ENCODE data around the gene GEMIN2.
"Not testable (repeated sequence)": the region's sequence is repeated elsewhere in the genome, so short reads cannot be mapped to it uniquely, and the experiment has no call there.

GEMIN2 gene, protein sequence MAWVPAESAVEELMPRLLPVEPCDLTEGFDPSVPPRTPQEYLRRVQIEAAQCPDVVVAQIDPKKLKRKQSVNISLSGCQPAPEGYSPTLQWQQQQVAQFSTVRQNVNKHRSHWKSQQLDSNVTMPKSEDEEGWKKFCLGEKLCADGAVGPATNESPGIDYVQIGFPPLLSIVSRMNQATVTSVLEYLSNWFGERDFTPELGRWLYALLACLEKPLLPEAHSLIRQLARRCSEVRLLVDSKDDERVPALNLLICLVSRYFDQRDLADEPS

DNA sequence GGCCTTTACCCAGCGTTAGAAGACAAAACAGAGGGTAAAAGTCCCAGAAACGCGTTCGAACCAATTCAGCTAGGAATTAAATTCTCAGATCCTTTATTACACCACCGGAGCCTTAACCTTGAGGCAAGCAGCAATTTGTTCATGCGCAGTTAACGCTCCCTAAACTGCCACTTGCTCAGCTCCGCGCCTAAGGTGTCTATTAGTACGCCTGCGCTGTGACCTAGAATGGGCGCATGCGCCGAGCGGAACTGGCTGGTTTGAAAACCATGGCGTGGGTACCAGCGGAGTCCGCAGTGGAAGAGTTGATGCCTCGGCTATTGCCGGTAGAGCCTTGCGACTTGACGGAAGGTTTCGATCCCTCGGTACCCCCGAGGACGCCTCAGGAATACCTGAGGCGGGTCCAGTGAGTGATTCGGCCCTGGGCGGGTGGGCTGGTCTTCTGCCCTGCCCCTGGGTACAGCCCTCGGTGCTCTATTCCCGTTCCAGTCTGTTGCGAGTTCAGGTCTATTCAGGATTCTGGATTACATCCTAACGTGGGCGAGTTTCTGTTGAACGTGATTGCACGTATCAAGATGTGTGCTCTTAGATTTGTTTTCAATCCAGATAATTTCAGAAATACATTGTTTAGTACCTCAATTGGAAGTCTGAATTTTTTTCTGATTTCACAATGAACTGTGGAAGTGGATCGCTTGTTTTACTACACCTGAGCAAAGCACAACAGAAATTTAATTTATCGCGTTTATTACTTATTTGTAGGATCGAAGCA, at the start of gene GEMIN2:
GEMIN2 (plus strand) TSS at position 251 of the 766 bp plus-strand sequence; CDS start at position 267, 16 bp downstream.
- peak; percentile 93 for DNase-seq

DNA sequence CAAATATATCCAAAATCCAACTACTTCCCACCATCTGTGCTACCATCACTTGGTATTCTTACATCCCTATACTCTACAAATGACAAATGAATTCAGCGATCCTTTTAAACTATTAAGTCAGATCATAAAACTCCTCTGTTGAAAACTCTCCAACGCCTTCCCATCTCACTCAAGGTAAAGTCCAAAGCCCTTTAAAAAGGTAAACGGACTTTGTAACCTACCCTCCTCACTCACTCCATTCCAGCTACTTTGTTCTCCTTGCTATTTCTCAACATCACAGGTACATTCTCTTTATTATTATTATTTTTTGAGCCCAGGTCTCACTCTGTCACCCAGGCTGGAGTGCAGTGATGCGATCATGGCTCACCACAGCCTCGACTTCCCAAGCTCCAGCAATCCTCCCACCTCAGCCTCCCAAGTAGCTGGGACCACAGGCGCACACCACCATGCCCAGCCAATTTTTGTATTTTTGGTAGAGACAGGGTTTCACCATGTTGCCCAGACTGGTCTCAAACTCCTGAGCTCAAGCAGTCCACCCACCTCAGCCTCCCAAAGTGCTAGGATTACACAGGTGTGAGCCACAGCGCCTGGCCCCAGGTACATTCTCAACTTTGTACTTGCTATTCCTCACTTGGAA, 44.8 kb upstream of the GEMIN2 start:
- not testable (repeated sequence) for DNase-seq

DNA sequence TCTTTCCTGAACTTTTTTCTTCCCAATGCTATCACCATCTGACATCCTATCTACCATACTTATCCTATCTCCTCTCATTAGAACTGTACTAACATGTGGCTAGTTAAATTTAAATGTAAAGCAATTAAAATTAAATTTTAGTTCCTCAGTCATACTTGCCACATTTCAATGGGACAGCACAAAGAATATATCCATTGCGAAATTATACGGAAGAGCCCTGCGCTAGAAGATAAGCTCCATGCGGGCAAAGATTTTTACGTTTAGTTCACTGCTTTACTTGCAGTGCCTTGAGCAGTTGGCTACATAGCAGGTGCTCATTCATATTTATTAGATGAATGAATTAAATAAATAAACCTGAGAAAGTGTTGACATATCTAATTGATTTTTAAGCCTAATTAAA, 44.2 kb upstream of the GEMIN2 start:
- DNase-seq: no peak

DNA sequence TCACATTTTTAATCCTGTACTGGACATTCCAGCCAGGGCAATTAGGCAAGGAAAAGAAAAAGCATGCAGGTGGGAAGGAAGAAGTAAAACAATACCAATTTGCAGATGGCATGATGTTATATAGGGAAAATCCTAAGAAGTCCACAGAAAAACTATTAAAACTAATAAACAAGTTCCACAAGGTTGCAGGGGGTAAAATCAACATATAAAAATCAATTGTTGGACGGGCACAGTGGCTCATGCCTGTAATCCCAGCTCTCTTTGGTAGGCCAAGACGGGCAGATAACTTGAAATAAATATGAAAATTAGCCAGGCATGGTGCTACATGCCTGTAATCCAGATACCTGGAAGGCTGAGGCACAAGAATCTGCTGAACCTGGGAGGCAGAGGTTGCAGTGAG, 43.0 kb upstream of the GEMIN2 start:
- DNase-seq: no peak

DNA sequence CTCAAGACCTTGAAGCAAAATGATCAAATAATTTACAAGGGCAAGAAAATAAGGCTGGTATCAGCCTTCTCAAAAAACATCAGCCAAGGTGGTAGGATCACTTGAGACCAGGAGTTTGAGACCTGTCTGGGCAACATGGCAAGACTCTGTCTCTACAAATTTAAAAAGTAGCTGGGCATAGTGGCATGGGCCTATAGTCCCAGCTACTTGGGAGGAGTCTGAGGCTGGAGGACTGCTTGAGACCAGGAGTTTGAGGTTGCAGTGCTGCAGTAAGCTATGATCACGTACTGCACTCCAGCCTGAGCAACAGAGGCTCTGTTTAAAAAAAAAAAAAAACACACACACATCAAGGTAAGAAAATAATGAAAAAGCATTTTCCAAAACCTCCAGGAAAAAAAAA, 33.2 kb upstream of the GEMIN2 start:
- no peak for DNase-seq

DNA sequence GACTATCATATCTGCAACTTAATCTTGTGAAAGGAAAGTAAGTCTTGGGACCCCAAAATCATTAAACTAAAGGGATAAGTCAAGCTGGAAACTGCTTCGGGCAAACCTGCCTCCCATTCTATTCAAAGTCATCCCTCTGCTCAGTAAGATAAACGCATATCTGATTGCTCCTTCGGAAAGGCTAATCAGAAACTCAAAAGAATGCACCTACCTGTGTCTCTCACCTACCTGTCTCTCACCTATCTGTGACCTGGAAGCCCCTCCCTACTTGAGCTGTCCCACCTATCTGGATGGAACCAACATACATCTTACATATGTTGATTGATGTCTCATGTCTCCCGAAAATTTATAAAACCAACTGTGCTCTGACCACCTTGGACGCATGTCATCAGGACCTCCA, 31.0 kb upstream of the GEMIN2 start:
- no peak for DNase-seq

DNA sequence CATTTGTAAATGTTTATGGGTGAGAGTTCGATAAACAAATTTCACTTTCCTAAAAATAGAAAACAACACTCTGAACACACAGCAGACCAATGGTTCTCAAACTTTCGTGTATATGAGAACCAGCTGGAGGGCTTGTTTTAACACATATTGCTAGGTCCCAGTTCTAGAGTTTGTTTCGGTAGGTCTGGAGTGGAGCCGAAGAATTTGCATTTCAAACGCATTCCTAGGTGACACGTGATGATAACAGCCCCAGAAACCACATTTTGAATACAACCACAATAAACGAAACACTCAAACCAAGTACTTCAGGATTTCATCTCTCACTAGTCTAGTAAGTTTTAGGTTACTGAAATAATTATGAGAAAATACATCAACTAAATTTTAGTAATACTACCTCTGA, 28.2 kb upstream of the GEMIN2 start:
- no peak for DNase-seq

DNA sequence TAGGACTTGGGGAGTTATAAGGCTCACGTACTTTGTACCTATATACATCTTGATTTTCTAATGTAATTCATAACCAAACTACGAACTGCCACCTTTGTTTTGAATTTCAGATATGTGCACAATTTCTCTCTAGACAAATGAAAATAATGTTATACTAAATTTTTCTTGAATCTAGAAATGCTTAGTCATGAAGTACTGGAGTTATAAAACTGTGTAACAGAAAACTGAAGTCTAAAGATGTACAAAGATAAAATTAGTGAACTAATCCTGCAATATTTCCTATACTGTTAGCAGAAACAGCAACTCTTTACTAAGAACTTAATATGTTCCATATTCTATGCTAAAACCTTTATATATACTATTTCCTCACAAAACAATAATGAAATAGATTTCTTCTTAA, 26.6 kb upstream of the GEMIN2 start:
- DNase-seq: no peak

DNA sequence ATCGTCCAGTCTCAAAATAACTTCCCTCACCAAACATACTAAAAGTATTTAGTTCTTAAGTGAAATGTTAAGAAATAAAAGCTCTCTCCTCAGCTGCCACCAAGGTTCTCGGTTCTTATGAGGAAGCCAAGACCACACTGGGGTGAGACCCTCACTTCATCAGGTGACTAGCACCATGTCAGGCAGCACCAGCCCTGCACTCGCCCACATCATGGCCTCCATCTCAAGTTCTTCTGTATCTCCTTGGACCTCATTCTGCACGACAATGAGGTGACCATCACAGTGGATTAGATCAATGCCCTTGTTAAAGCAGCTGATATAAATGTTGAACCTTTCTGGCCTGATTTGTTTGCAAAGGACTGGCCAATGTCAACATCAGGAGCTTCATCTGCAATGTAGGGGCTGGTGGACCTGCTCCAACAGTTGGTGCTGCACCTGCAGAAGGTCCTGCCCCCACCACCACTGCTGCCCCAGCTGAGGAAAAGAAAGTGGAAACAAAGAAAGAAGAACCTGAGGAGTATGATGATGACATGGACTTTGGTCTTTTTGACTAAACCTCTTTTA, 23.5 kb upstream of the GEMIN2 start:
- no peak for DNase-seq

DNA sequence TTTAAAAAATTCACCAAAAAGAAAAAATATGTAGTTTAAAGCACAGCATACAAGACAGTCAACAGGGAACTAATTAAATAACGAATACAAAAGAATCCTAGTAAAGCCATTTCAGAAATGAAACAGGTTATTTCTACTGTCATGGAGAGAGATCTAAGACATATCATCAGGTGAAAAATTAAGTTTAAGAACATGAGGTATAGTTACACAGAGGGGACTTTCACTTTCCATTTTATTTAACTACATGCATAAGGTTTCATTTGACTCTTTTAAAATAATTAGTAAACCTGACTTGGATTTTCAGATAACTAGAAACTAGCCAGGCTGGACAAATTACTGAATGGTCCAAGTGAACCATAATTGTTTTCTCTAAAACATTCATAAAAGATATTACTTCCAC, 22.4 kb upstream of the GEMIN2 start:
- DNase-seq: no peak

DNA sequence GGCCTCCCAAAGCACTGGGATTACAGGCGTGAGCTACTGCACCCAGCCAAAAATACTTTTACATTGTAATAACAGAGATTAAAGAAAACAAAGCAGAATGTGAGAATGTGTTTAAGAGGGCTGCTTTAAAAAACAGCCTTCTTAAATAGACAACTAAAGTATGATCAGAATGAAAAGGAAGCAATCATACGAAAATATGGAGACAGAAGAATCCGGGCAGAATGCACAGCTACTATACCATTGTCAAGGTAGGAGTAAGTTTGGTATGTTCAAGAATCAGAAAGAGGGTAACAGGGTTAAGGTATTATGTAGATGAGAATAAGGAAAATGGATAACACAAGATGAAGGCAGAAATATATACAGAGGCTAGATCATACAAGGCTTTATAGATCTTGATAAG, 19.6 kb upstream of the GEMIN2 start:
- no peak for DNase-seq

DNA sequence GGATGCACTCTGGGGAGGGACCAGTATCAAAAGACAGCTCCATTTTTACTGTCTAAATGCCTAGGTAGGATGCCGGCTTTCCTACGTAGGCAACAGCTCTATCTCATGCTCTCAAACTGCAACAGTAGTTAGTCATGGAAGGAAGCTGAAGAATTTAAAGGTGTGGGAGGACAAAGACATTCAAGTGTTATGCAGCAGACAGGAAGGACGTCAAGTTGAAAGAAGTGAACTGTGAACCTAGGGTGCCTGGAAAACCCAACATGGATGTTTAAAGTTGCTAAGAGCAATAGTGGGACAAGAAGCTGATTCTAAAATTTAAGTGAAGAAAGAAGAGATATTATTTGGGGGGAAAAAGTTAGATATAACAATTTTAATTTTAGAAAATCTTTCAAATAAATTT, 17.0 kb upstream of the GEMIN2 start:
- DNase-seq: no peak

DNA sequence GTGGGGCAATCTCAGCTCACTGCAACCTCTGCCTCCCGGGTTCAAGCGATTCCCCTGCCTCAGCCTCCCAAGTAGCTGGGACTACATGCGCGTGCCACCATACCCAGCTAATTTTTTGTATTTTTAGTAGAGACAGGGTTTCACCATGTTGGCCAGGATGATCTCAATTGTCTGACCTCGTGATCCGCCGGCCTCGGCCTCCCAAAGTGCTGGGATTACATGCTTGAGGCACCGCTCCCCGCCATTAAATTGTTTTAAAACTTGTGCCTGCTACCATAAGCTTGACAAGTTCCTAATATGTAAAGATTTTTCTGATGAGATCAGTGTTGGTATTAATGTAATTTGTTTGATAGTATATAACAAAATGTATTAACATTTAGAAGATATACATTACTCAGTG, 14.9 kb upstream of the GEMIN2 start:
- not testable (repeated sequence) for DNase-seq

DNA sequence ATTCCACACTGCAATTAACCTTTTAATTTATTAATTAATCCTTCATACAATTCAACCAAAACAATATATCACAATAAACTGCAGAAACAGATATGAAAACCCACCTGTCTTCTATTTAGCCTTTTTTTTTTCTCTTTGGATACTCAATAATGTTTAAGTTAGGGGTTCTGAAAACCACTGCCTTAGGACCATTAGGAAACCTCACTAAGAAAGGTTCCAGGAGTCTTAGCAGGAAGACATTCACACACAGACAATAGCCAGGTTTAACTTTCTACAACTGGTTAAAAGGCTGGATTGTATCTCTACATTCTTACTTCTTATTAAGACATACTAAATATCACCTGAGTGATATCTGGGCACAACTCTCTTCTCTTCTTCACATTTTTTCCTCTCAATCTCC, 14.4 kb upstream of the GEMIN2 start:
- no peak for DNase-seq

DNA sequence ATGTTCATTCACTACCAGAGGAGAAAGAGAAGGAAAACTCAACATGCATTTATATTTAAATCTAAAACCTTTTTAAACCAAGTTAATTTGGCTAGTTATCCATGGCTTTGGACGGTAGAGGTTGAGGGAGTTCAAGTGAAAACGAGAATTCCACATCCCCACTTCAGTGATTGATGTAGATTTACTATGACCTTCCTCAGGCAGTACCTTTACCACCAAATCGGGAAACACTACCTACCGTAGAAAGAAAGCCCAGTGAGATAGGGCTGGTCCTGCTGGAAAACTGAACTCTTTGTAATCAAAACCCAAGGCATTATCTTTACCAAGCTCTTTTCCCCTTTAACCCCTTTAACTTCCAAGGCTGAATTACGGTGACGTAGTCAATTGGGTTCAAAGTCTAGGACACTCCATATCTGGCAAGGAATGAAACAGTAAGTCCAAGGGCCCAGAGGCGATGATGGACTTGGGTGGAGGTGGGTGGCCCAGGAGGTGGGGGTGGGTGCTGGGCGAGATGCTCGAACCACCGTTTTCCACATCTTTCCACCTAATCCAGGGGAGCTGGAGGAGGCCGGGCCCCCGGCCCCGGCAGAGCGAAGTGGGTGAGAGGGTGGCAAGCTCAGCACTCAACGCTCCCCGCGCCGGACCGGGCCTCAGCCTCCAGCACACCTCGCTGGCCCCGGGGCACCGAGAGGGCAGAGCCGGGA, 11.7 kb upstream of the GEMIN2 start:
- DNase-seq: peak; percentile 58

DNA sequence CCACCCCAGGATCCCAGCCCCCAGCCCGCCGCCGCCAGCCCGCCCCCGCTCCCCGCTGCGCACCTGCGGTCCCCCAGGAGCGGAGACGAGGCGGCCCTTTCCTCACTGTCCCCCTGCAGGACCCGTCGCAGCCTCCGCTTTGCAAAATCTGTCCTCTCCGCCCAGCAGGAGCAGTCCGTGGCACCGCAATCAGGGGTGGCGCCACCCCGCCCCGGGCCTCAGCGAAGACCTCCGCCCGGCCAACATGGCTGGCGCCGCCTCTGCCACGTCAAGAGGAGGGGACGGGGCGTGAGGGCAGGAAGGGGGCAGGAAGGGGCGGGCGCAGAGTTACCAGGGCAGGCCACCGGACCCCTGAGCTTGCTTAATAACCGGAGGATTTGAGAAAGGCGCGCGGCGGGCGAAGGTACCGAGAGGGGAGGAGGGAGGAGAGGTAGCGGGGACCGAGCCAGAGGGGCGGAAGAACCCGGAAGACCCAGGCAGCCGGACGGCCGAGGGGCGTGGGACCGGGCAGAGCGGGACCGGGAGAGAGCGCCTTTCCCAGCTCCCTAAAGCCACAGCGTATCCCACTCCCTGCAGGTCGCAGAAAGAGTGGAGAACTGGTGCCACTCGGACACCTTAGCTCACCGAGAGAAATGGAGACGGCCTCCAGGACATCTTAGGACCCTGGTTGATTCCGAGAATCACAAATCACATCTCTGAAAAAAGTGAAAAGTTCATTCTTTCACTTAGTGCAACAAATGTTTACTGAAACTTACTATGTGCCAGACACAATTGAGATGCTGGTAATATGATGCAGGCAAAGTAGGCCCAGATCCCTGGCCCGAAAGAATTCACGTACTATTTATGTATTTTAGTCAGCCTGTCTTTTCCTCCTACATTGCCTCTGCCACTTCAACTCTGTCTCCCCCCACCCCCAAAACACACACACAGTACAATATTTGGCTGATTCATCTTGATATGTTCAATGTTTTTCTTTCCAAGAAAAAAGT, 10.9 kb upstream of the GEMIN2 start, which contains the start of gene SEC23A:
SEC23A (minus strand) TSS at position 267 of the 989 bp plus-strand sequence. CDS start 7,117 bp downstream, outside the sequence.
- DNase-seq: peak; percentile 95

DNA sequence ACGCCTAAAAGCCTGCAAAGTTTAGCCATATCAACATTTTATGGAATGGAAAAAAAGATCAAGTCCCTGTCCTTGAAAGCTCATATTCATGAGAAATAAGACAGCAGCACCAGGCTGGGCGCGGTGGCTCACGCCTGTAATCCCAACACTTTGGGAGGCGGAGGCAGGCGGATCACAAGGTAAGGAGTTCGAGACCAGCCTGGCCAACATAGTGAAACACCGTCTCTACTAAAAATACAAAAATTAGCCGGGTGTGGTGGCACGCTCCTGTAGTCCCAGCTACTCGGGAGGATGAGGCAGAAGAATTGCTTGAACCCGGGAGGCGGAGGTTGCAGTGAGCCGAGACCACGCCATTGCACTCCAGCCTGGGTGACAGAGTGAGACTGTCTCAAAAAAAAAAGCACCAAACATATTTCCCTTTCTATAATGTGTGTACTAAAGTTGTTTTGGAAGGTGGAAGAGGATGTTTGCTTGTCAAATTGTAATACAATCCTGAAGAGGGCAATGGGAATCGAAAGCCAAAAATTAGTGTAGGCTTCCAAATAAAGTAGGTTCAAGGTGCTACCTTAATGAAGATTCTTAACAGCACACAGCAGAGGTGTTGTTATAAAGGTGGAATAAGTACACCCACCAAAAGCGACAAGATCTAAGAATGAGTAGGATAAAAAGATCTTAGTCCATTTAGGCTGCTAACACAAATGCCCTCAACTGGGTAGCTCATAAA, 9.9 kb upstream of the GEMIN2 start:
- not testable (repeated sequence) for DNase-seq

DNA sequence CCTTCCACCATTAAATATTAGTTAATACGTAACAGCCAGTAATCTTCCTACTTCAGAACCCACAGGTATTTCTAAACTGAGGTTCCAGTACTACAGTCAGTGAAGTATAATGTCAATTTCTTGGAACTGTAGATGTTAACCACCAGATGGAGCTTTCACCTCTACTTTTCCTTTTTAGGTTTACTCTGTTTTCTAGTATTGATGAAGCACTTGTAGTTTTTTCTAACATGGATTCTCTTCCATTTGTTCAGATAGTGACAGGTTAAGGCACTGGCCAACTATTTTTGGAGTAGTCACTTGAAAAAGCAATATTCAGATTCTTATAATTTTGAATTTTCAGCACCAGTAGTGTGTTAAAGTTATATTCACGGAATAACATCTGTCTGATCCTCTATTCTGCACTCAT, 6.5 kb upstream of the GEMIN2 start:
- DNase-seq: no peak

DNA sequence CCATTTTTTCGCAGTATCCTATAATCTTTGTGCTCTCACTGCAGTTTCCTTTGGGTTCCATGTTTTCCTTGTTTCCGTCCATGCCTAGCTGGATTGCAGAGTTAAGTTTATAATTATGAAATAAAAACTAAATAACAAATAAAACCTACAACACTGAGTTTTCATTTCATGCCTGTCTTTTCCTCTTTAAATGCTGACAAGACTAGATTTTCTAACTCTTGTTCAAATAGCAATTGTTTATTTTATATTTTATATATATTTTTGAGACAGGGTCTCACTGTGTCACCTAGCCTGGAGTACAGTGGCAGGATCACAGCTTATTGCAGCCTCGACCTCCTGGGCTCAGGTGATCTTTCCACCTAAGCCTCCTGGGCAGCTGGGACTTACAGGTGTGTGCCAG, 5.3 kb upstream of the GEMIN2 start:
- DNase-seq: no peak

DNA sequence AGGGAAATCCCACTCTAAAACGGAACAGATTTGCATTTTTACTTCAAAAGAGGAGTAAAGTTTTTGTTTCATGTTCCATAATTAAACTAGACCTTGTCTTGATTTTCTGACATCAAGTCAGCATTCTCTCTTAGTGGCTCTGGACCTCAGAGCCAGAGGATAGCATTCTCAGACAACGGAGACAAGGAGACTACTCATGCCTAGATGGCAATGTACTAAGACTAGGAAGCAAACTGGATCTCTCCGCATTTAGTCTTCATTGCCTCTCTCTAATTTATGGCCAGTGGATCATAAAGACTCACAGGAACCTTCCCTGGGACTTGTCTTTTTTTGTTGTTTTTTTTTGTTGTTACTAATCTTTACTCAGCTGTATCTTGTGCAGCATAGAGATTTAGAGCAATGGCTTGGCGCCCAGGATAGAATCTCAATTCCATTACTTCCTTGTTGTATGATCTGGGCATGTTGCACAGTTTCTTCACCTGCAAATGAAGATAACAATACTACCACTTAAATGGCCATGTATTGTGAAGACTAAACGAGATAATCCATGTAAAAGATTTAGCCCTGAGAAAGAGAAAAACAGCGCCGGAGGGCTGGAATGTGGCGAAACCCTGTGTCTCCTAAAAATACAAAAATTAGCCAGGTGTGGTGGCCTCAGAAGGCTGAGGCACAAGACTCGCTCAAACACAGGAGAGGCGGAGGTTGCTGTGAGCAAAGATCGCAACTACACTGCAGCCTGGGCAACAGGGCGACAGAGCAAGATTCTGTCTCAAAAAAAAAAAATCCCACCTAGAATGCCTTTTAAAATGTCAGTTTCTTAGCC, 4.0 kb upstream of the GEMIN2 start:
- DNase-seq: no peak
